GM23338 (cell line): ENCODE results near the gene SLC41A2. TPM values are rescaled to one million over a fixed set of nuclear protein-coding genes. Genes with fewer than 3 reads are reported as not detected.

Source experiments
- ATAC-seq: fragments of 200-7000 bp; cut with Tn5 transposase; 3 replicates; pipeline ENCODE4 v1.9.1; 2020
- DNase-seq: peaks from one replicate; pipeline ENCODE4 v3.0.0-alpha.2; 2015; ENCODE audit warnings: low spot score
- H2AFZ ChIP-seq: fragments of 200-600 bp; sonication (generic); 2 replicates; pipeline ENCODE4 v1.8.0; 2016; ENCODE audit warnings: antibody characterized with exemption, mild to moderate bottlenecking, moderate library complexity
- H3F3A ChIP-seq: fragments of 200-600 bp; sonication (generic); replicated peaks from 2 replicates; pipeline ENCODE4 v1.8.0; 2017; ENCODE audit warnings: antibody characterized with exemption, mixed run types, low read depth
- H3K27ac ChIP-seq: fragments of 200-600 bp; sonication (generic); 2 replicates; pipeline ENCODE4 v1.6.1; 2016; ENCODE audit warnings: low read depth
- H3K27me3 ChIP-seq: fragments of 200-600 bp; sonication (generic); 2 replicates; pipeline ENCODE4 v1.8.0; 2016; ENCODE audit warnings: mild to moderate bottlenecking, mixed run types, moderate library complexity; ENCODE audit not compliant: insufficient read depth
- H3K36me3 ChIP-seq: fragments of 200-600 bp; sonication (generic); 2 replicates; pipeline ENCODE4 v1.8.0; 2016; ENCODE audit warnings: mild to moderate bottlenecking; ENCODE audit not compliant: insufficient read depth
- H3K4me1 ChIP-seq: fragments of 200-600 bp; sonication (generic); 2 replicates; pipeline ENCODE4 v1.8.0; 2016; ENCODE audit warnings: mild to moderate bottlenecking, moderate library complexity; ENCODE audit not compliant: insufficient read depth
- H3K4me2 ChIP-seq: fragments of 200-600 bp; sonication (generic); 2 replicates; pipeline ENCODE4 v1.7.1; 2017; ENCODE audit warnings: mixed run types
- H3K4me3 ChIP-seq: fragments of 200-600 bp; sonication (generic); 2 replicates; pipeline ENCODE4 v1.6.1; 2016; ENCODE audit warnings: mixed run types
- H3K79me2 ChIP-seq: fragments of 200-600 bp; sonication (generic); replicated peaks from 2 replicates; pipeline ENCODE4 v1.8.0; 2017; ENCODE audit warnings: mild to moderate bottlenecking; ENCODE audit not compliant: insufficient read depth
- H3K9me2 ChIP-seq: fragments of 200-600 bp; sonication (generic); 2 replicates; pipeline ENCODE4 v1.8.0; 2017; ENCODE audit not compliant: insufficient read depth
- H4K20me1 ChIP-seq: fragments of 200-600 bp; sonication (generic); replicated peaks from 2 replicates; pipeline ENCODE4 v1.8.0; 2017; ENCODE audit warnings: mild to moderate bottlenecking; ENCODE audit not compliant: insufficient read depth
- H3K27ac Mint-ChIP-seq: 2 replicates; pipeline ENCODE4 v1.8.0; 2020; ENCODE audit warnings: inconsistent platforms, mild to moderate bottlenecking, moderate library complexity, mixed read lengths
- H3K27me3 Mint-ChIP-seq: 3 replicates; pipeline ENCODE4 v1.8.0; 2022; ENCODE audit warnings: low read depth, mild to moderate bottlenecking, moderate library complexity, mixed read lengths, inconsistent platforms; ENCODE audit not compliant: insufficient read depth, poor library complexity
- H3K36me3 Mint-ChIP-seq: 3 replicates; pipeline ENCODE4 v1.8.0; 2021; ENCODE audit warnings: low read depth, mild to moderate bottlenecking, inconsistent platforms, moderate library complexity, mixed read lengths
- H3K4me1 Mint-ChIP-seq: 3 replicates; pipeline ENCODE4 v1.8.0; 2020; ENCODE audit warnings: mild to moderate bottlenecking, inconsistent platforms, mixed read lengths
- H3K4me3 Mint-ChIP-seq: 3 replicates; pipeline ENCODE4 v1.8.0; 2021; ENCODE audit warnings: moderate library complexity, mild to moderate bottlenecking, inconsistent platforms, mixed read lengths
- H3K9me3 Mint-ChIP-seq: 3 replicates; pipeline ENCODE4 v1.8.0; 2020; ENCODE audit warnings: moderate library complexity, mild to moderate bottlenecking, inconsistent platforms, mixed read lengths
- CREB1 ChIP-seq: fragments of 250-450 bp; sonication (Bioruptor Pico); IDR thresholded peaks from 2 replicates; pipeline ENCODE4 v1.5.0; 2020; ENCODE audit warnings: low read depth, mild to moderate bottlenecking, moderate library complexity
- ETS1 ChIP-seq: IDR thresholded peaks from 2 replicates; pipeline ENCODE4 v1.6.1; 2016; ENCODE audit warnings: antibody characterized with exemption
- POLR2AphosphoS5 ChIP-seq: IDR thresholded peaks from 2 replicates; pipeline ENCODE4 v1.6.1; 2016; ENCODE audit warnings: antibody characterized with exemption, low read depth
- ZNF331 ChIP-seq: fragments of 250-450 bp; sonication (Bioruptor Pico); IDR thresholded peaks from 2 replicates; pipeline ENCODE4 v1.5.0; 2020; ENCODE audit warnings: low read depth, mild to moderate bottlenecking, moderate library complexity
- ZNF462 ChIP-seq: fragments of 250-450 bp; sonication (Bioruptor Pico); IDR thresholded peaks from 2 replicates; pipeline ENCODE4 v1.5.0; 2020; ENCODE audit warnings: mild to moderate bottlenecking, moderate library complexity
- polyA plus RNA-seq: library from polyadenylated mRNA; unstranded; fragments of >200 nt; fragmentation: Nextera tagmentation; extraction: Ambion mirVana; gene quantifications from 2 replicates; pipeline ENCODE4 v1.2.1, GENCODE V29; 2016
- total RNA-seq: library from RNA; depleted of rRNA; stranded (reverse); fragments of >200 nt; shearing (Covaris generic); gene quantifications from 2 replicates; pipeline ENCODE4 v1.2.3, GENCODE V29; 2014
- TF ChIP-seq, protein P1 (sequence below): IDR thresholded peaks from one replicate; pipeline ENCODE4 v1.6.1; 2018; ENCODE audit warnings: antibody characterized with exemption; ENCODE audit not compliant: unreplicated experiment
- TF ChIP-seq, protein P2 (sequence below), 2 experiments: fragments of 200-600 bp in 1 of 2; sonication (generic) in 1 of 2; conservative IDR thresholded peaks; 2 replicates each; pipeline versions ENCODE4 v1.5.1 to v1.6.1; 2016 to 2017; ENCODE audit warnings: antibody characterized with exemption in 2 of 2, low read depth in 2 of 2, mild to moderate bottlenecking in 2 of 2, moderate library complexity in 1 of 2

SLC41A2 gene
- total and polyA plus RNA-seq, 2 experiments from 2014 or later, result 1.5 to 6.8 TPM

DNA sequence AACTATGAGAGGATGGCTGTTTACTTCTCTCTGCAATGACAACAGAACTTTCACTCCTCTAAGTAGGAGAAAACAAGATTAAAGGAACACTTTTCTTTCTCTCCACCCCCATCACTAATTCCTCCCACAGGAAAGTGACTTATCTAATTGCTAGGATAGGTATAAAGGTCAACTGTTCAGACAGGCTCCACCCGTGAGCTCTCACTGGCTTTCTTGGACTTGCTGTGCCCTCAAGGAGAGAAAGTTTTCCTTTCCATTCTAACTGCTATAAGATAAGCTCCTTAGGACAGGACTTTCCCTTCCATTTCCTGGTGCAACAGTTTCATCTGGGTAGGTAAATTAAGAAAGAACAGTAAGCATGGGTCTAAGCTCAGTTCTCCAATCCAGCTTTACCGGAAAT lies 4.8 kb downstream of the SLC41A2 start:
- DNase-seq (no peak), ATAC-seq (no peak)
- Histone ChIP-seq H3K27ac (no peak overlapping the region), H3K27me3 (peaks cover 18% of the 10 kb centered on the region), H3K4me3 (no peak overlapping the region), H3K9me2 (no peaks in the 10 kb centered on the region), H3K79me2 (no peaks in the 10 kb centered on the region), H3K36me3 (no peaks in the 10 kb centered on the region), H4K20me1 (peaks cover 10% of the 10 kb centered on the region), H3F3A (no peaks in the 10 kb centered on the region), H3K4me1 (no peaks in the 10 kb centered on the region), H2AFZ (no peak overlapping the region), H3K4me2 (no peak overlapping the region)
- Mint-ChIP-seq H3K4me1 (peaks cover 7% of the 10 kb centered on the region; the same call in 1 of the 3 replicates), H3K27ac (no peak overlapping the region), H3K27me3 (peaks cover 12% of the 10 kb centered on the region), H3K9me3 (no peaks in the 10 kb centered on the region), H3K4me3 (no peak overlapping the region), H3K36me3 (no peaks in the 10 kb centered on the region)
- TF ChIP-seq CREB1 (CRISPR knock-in tag), result no peak
- no peak for TF ChIP-seq ZNF331 (CRISPR knock-in tag)
- TF ChIP-seq ZNF462 (CRISPR knock-in tag), result no peak
- TF ChIP-seq POLR2AphosphoS5, result no peak
- TF ChIP-seq, protein P1, sequence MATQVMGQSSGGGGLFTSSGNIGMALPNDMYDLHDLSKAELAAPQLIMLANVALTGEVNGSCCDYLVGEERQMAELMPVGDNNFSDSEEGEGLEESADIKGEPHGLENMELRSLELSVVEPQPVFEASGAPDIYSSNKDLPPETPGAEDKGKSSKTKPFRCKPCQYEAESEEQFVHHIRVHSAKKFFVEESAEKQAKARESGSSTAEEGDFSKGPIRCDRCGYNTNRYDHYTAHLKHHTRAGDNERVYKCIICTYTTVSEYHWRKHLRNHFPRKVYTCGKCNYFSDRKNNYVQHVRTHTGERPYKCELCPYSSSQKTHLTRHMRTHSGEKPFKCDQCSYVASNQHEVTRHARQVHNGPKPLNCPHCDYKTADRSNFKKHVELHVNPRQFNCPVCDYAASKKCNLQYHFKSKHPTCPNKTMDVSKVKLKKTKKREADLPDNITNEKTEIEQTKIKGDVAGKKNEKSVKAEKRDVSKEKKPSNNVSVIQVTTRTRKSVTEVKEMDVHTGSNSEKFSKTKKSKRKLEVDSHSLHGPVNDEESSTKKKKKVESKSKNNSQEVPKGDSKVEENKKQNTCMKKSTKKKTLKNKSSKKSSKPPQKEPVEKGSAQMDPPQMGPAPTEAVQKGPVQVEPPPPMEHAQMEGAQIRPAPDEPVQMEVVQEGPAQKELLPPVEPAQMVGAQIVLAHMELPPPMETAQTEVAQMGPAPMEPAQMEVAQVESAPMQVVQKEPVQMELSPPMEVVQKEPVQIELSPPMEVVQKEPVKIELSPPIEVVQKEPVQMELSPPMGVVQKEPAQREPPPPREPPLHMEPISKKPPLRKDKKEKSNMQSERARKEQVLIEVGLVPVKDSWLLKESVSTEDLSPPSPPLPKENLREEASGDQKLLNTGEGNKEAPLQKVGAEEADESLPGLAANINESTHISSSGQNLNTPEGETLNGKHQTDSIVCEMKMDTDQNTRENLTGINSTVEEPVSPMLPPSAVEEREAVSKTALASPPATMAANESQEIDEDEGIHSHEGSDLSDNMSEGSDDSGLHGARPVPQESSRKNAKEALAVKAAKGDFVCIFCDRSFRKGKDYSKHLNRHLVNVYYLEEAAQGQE, result no peak
- TF ChIP-seq ETS1, result no peak
- TF ChIP-seq, protein P2, sequence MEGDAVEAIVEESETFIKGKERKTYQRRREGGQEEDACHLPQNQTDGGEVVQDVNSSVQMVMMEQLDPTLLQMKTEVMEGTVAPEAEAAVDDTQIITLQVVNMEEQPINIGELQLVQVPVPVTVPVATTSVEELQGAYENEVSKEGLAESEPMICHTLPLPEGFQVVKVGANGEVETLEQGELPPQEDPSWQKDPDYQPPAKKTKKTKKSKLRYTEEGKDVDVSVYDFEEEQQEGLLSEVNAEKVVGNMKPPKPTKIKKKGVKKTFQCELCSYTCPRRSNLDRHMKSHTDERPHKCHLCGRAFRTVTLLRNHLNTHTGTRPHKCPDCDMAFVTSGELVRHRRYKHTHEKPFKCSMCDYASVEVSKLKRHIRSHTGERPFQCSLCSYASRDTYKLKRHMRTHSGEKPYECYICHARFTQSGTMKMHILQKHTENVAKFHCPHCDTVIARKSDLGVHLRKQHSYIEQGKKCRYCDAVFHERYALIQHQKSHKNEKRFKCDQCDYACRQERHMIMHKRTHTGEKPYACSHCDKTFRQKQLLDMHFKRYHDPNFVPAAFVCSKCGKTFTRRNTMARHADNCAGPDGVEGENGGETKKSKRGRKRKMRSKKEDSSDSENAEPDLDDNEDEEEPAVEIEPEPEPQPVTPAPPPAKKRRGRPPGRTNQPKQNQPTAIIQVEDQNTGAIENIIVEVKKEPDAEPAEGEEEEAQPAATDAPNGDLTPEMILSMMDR (conservative IDR thresholded peaks at IDR 0.05; ENCODE audit: low read depth in 2 of 2), result no peak
